ENCODE data around the gene CD5L.

- TF ChIP-seq CTCF (IDR thresholded peaks at IDR 0.05) (no peak), EZH2phosphoT487 (IDR thresholded peaks at IDR 0.05) (no peak)
Observed at GRCh38 chr1:157870490-157870889, 28.9 kb upstream of the CD5L start.
